ENCODE data around the gene TACC3.
A peak's percentile ranks its signal among the peaks of the same experiment; 100 is the strongest.

The TACC3 gene

GRCh38 chr4:1682860-1683259 is 38.5 kb upstream of the TACC3 start:
- no peak for TF ChIP-seq CTCF (IDR thresholded peaks at IDR 0.05)
- TF ChIP-seq ZFX (IDR thresholded peaks at IDR 0.05; ENCODE audit: borderline replicate concordance) = no peak
- no peak overlapping the region for H3K27ac ChIP-seq

GRCh38 chr4:1683261-1683735 is 38.0 kb upstream of the TACC3 start:
- TF ChIP-seq CTCF (IDR thresholded peaks at IDR 0.05) = no peak
- no peak for TF ChIP-seq ZFX (IDR thresholded peaks at IDR 0.05; ENCODE audit: borderline replicate concordance)
- H3K27ac ChIP-seq = no peak overlapping the region

GRCh38 chr4:1683736-1684505 is 37.4 kb upstream of the TACC3 start, which contains the start of gene FAM53A:
Gene FAM53A (minus strand): TSS chr4:1684313. CDS start chr4:1668741, 15,572 bp downstream.
- peak within 1 kb of the TSS; percentile 46 for H3K27ac ChIP-seq
- TF ChIP-seq ZFX (IDR thresholded peaks at IDR 0.05; ENCODE audit: borderline replicate concordance) = no peak
- no peak for TF ChIP-seq CTCF (IDR thresholded peaks at IDR 0.05)

GRCh38 chr4:1684506-1685234 is 36.7 kb upstream of the TACC3 start:
- no peak for TF ChIP-seq CTCF (IDR thresholded peaks at IDR 0.05)
- no peak for TF ChIP-seq ZFX (IDR thresholded peaks at IDR 0.05; ENCODE audit: borderline replicate concordance)
- no peak overlapping the region for H3K27ac ChIP-seq

GRCh38 chr4:1685235-1686150 is 35.8 kb upstream of the TACC3 start:
- H3K27ac ChIP-seq = no peak overlapping the region

More at GRCh38 chr4:1685235-1686150, 35.8 kb upstream of the TACC3 start:
- no peak for TF ChIP-seq ZFX (IDR thresholded peaks at IDR 0.05; ENCODE audit: borderline replicate concordance)
- no peak for TF ChIP-seq CTCF (IDR thresholded peaks at IDR 0.05)

Measured in 22Rv1 (cell line).